ENCODE measurements around the gene DYNC1I1.

Gene DYNC1I1

DNA sequence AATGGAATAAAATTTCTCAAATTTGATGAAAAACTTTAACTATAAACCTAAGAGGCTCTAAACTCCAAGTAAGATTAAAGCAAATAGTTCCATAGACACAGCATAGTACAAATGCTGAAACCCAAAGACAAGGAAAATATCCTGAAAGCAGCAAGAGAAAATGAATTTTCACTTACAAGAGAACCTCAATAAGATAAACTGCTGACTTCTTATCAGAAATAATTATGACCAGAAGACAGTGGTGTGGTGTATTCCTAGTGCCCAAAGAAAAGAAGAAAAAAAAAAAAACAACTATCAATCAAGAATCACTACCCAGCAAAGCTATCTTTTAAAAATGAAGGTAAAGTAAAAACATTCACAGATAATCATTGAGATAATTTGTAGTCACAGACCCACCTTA, 106.3 kb downstream of the DYNC1I1 start:
- Histone ChIP-seq H2AFZ (ENCODE audit: low read depth, low read length) (no peak overlapping the region), H3K36me3 (ENCODE audit: insufficient read depth, low read length) (no peaks in the 10 kb centered on the region), H3K4me1 (ENCODE audit: insufficient read depth, low read length) (no peaks in the 10 kb centered on the region), H3K9me3 (ENCODE audit: low read length) (no peaks in the 10 kb centered on the region), H3K4me3 (ENCODE audit: low read length) (no peak overlapping the region), H3K27me3 (ENCODE audit: insufficient read depth, low read length) (peaks cover 4% of the 10 kb centered on the region)

DNA sequence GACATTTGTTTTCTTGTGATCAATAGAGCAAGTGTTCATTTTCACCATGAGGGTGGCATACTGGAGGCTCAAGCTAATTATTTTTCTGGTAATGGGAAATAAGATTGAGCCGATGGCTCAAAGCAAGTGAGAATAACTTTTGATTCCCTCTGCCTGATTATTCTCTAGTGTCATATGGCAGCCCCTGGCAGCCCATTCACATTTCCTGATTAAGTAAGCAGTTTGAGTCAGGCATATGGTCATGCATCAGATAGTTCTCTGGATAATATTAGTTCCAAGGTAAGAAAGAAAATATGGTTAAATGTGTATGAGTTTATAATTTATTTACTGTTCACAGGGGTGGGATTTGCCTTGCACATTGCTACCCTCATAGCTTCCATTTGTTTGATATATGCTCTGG, 109.2 kb downstream of the DYNC1I1 start:
- Histone ChIP-seq H3K36me3 (ENCODE audit: insufficient read depth, low read length) (no peaks in the 10 kb centered on the region), H3K27me3 (ENCODE audit: insufficient read depth, low read length) (peaks cover 4% of the 10 kb centered on the region), H3K4me1 (ENCODE audit: insufficient read depth, low read length) (no peaks in the 10 kb centered on the region), H2AFZ (ENCODE audit: low read depth, low read length) (no peak overlapping the region), H3K4me3 (ENCODE audit: low read length) (no peak overlapping the region), H3K9me3 (ENCODE audit: low read length) (no peaks in the 10 kb centered on the region)

DNA sequence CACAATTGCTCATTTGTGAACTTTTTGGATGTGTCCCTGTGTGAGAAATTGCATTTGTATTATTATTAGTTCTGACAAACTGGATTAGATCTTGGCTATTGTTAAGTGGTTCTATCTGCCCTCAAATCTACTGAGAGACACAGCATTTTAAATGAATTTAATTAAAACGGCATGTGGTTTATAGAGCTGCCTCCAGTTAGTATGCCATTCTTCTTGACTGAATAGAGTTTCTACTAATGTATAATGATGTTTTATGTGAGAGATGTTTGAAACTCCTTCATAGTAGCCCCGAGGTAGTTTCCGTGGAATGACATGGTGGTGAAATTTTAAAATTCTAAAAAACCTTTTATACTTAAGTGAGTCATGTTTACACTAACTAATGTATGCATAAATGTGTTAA, 110.9 kb downstream of the DYNC1I1 start:
- no peaks in the 10 kb centered on the region for H3K9me3 ChIP-seq (ENCODE audit: low read length)
- H2AFZ ChIP-seq (ENCODE audit: low read depth, low read length): no peak overlapping the region
- H3K4me1 ChIP-seq (ENCODE audit: insufficient read depth, low read length): no peaks in the 10 kb centered on the region
- no peak overlapping the region for H3K4me3 ChIP-seq (ENCODE audit: low read length)
- no peaks in the 10 kb centered on the region for H3K27me3 ChIP-seq (ENCODE audit: insufficient read depth, low read length)
- no peaks in the 10 kb centered on the region for H3K36me3 ChIP-seq (ENCODE audit: insufficient read depth, low read length)

DNA sequence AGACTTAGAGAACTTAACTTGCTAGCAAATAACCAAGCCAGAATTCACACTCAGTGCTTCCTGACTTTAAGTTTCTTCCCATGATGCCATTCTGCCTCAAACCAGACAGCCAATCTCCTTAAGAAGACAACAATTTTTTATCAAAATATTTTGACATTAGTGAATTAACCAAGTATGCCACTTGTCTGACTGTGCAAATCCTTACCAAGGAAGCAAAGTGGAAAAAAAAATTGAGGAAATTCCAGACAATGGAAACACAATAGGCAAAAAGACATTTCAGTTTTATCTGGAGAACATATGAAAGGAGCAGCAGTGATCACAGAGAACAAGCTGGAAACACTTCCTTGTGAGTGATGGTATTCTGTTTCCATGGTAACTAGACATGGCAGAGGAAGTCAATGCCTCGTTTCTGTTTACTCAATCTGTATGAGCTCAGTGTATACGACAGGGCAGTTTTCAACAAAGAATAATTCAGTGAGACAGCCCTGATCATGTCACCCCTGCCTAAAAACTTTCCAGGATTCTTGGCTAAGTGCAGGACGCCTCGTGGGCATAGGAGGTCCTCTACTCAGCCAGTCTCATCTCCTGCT, 114.2 kb downstream of the DYNC1I1 start:
- Histone ChIP-seq H3K4me1 (ENCODE audit: insufficient read depth, low read length) (no peaks in the 10 kb centered on the region), H2AFZ (ENCODE audit: low read depth, low read length) (no peak overlapping the region), H3K4me3 (ENCODE audit: low read length) (no peak overlapping the region), H3K9me3 (ENCODE audit: low read length) (no peaks in the 10 kb centered on the region), H3K36me3 (ENCODE audit: insufficient read depth, low read length) (no peaks in the 10 kb centered on the region), H3K27me3 (ENCODE audit: insufficient read depth, low read length) (no peaks in the 10 kb centered on the region)

DNA sequence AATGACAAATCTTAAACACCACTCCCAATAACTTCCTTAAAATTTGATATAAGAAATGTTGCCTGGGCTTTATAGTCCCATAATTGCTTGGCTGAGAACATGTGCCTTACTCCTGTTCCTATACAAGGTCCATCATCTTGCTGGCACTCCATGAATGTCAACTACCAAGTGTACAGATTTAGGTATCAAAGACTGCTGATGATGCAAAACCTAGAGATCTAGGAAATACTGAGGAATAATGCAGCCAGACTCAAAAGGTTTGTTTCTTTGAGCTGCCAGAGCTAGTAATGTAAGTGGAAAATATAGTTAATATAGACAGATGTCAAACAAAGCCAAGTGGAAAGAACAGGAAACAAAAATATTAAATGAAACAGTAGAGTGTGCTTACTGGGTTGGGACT, 121.1 kb downstream of the DYNC1I1 start:
- H3K4me3 ChIP-seq (ENCODE audit: low read length): no peak overlapping the region
- H3K9me3 ChIP-seq (ENCODE audit: low read length): no peaks in the 10 kb centered on the region
- H3K27me3 ChIP-seq (ENCODE audit: insufficient read depth, low read length): peaks cover 2% of the 10 kb centered on the region
- no peaks in the 10 kb centered on the region for H3K36me3 ChIP-seq (ENCODE audit: insufficient read depth, low read length)
- no peak overlapping the region for H2AFZ ChIP-seq (ENCODE audit: low read depth, low read length)
- H3K4me1 ChIP-seq (ENCODE audit: insufficient read depth, low read length): no peaks in the 10 kb centered on the region

DNA sequence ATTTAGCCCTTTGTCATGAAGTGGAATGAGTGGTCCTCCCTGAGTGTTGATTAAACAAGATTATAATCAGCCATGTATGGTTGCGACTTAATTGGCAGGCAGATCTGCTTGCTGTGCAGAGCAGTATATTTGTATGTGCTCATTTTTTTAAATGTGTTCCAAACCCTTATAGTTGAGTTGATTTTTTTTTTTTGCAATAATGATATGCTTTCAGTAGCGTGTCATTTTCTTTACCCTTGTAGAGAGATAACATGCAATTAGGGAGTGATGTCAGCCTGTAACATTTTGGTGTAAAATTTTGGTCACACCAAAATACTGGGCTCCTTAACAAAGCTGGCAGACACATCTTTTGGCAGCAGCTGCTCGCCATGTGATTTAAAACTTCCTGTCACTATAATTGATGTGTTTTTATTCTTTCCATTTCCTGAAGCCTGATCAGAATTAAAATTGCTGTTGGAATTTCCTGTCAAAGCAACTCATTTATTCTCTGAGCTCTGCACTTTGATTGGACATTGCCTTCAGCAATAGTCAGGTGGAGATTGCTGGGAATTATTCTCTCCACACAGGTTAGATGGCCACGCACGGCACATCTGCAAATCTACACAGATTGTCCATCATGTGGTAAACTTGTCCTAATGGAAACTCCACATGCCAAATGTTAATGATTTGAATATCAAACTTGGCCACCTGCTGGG, 125.3 kb downstream of the DYNC1I1 start:
- H3K36me3 ChIP-seq (ENCODE audit: insufficient read depth, low read length): no peaks in the 10 kb centered on the region
- no peak overlapping the region for H2AFZ ChIP-seq (ENCODE audit: low read depth, low read length)
- no peaks in the 10 kb centered on the region for H3K9me3 ChIP-seq (ENCODE audit: low read length)
- H3K27me3 ChIP-seq (ENCODE audit: insufficient read depth, low read length): peaks cover 2% of the 10 kb centered on the region
- H3K4me3 ChIP-seq (ENCODE audit: low read length): no peak overlapping the region
- no peaks in the 10 kb centered on the region for H3K4me1 ChIP-seq (ENCODE audit: insufficient read depth, low read length)

DNA sequence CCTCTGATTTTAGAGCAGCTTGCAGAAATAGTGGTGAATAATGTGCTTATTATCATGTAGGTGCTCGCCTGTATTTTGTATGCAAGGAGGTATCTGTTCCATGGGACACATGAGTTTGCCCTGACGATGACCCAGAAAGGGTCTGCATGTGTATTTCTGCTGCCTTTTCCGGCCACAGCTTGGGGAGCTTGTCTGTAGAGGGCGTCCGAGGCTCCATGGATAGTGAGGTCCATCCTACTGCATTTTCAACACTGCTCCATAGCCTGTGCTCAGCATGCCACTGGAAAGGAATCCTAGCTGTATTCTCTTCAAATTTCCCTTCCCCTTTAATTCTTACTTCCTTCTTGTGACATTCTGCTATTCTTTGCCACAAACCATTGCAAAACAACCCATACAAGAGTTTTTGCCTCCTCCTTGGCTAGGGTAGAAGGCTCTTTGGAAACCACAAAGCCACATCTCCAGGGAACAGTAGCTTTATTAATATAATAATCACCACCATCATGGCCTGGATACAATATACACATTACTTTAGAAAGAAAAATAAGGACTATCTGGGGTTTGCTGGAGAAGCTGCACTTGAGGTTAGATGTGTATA, 127.7 kb downstream of the DYNC1I1 start:
- Histone ChIP-seq H3K27me3 (ENCODE audit: insufficient read depth, low read length) (peaks cover 2% of the 10 kb centered on the region), H3K4me1 (ENCODE audit: insufficient read depth, low read length) (no peaks in the 10 kb centered on the region), H3K4me3 (ENCODE audit: low read length) (no peak overlapping the region), H2AFZ (ENCODE audit: low read depth, low read length) (no peak overlapping the region), H3K9me3 (ENCODE audit: low read length) (no peaks in the 10 kb centered on the region), H3K36me3 (ENCODE audit: insufficient read depth, low read length) (no peaks in the 10 kb centered on the region)

DNA sequence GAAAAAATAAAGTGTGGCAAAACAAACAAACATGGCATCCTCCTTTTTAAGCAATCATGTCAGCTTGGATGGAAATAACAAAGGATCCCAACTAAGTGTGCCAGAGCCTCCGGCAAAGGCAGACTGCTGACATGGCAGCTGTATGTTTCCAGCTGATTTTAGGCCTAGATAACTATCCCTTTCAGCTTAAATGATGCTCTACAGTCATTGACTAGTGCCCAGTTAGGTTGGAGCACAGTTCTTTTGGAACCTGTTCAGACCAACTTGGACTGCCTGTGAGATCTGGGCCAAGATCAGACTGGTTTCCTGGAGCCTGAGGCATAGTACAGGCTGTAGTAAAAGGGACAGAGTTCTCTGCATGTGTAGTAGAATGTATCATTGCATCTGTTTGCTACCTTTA, 128.7 kb downstream of the DYNC1I1 start:
- Histone ChIP-seq H3K27me3 (ENCODE audit: insufficient read depth, low read length) (peaks cover 2% of the 10 kb centered on the region), H3K36me3 (ENCODE audit: insufficient read depth, low read length) (no peaks in the 10 kb centered on the region), H3K9me3 (ENCODE audit: low read length) (no peaks in the 10 kb centered on the region), H3K4me1 (ENCODE audit: insufficient read depth, low read length) (no peaks in the 10 kb centered on the region), H3K4me3 (ENCODE audit: low read length) (no peak overlapping the region), H2AFZ (ENCODE audit: low read depth, low read length) (no peak overlapping the region)

DNA sequence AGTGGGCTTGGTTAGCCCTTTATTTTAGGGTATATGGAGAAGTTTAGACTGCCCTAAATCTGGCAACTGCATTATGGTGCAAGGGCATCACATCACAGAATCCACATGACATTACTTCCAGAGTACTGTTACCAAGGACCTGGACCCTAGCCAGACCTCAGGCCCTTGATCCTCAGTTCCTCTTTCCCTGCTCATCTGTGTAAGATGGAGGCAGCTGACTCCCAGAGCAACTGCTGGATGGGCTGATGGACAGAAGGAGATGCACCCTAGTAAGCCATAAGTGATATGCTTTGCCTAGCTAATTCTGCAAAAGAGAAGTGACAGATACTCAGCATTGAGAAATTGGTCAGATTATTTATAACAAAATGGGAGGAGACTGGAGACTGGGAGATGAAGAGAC, 131.7 kb downstream of the DYNC1I1 start:
- Histone ChIP-seq H3K4me1 (ENCODE audit: insufficient read depth, low read length) (no peaks in the 10 kb centered on the region), H3K27me3 (ENCODE audit: insufficient read depth, low read length) (peaks cover 6% of the 10 kb centered on the region), H3K36me3 (ENCODE audit: insufficient read depth, low read length) (no peaks in the 10 kb centered on the region), H3K4me3 (ENCODE audit: low read length) (no peak overlapping the region), H3K9me3 (ENCODE audit: low read length) (no peaks in the 10 kb centered on the region), H2AFZ (ENCODE audit: low read depth, low read length) (no peak overlapping the region)

DNA sequence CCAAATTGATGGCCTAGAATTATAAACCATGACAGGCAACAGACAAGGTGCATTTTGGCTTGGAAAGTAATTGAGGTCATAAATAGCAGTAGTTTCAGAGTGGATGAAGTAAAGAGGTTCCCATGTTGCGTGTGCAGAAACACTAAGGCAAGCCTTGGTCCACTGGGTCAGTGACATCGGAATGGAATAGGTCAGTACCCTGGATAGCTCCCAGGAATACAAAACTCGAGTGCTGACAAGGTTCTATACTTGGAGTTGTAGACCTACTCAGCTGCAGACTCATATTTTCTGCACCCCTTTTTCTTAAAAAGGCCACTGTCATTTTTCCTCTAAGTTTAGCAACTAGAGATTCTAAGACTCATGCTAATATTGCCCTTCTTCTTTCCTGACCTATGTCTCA, 132.8 kb downstream of the DYNC1I1 start:
- Histone ChIP-seq H3K4me3 (ENCODE audit: low read length) (no peak overlapping the region), H2AFZ (ENCODE audit: low read depth, low read length) (no peak overlapping the region), H3K4me1 (ENCODE audit: insufficient read depth, low read length) (no peaks in the 10 kb centered on the region), H3K36me3 (ENCODE audit: insufficient read depth, low read length) (no peaks in the 10 kb centered on the region), H3K27me3 (ENCODE audit: insufficient read depth, low read length) (peaks cover 6% of the 10 kb centered on the region), H3K9me3 (ENCODE audit: low read length) (no peaks in the 10 kb centered on the region)

DNA sequence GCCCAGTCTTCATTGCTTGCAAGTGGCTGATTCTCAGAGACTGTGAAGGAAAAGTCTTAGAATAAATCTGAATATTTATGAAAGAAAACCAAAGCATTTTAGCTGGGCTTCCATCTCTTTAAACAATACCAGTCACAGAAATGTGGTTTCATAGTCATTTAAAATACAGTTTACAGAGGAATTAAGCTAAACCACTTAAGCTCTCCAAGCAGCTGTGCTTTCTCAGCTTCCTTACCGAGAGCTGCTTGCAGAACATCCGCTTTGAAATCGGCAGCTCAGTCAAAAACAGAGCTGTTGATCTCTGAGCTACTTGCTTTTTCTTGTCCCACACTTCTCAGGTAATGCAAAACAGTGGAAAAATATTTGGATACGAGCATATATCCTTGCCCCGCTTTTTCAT, 134.5 kb downstream of the DYNC1I1 start:
- Histone ChIP-seq H2AFZ (ENCODE audit: low read depth, low read length) (no peak overlapping the region), H3K9me3 (ENCODE audit: low read length) (no peaks in the 10 kb centered on the region), H3K4me3 (ENCODE audit: low read length) (no peak overlapping the region), H3K27me3 (ENCODE audit: insufficient read depth, low read length) (peaks cover 9% of the 10 kb centered on the region), H3K4me1 (ENCODE audit: insufficient read depth, low read length) (no peaks in the 10 kb centered on the region), H3K36me3 (ENCODE audit: insufficient read depth, low read length) (no peaks in the 10 kb centered on the region)

DNA sequence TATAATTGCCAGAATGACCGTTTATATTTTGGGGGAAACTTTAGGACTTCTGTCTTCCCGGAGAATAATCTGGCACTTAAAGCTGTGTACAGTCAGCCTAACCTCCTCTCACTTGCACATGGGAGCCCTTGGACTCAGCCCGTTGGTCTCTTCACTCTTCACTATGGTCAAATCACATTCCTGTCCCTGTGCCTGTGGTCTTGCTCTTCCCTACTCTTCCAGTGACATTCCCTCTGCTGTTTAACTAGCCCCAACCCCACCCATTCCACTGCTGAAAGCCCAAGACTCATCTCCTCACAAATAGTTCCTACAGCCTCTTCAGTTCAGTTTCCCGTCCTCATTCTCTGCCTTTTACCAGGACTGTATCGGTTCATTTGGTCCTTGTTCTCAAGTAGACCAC, 135.0 kb downstream of the DYNC1I1 start:
- Histone ChIP-seq H3K27me3 (ENCODE audit: insufficient read depth, low read length) (peaks cover 9% of the 10 kb centered on the region), H3K36me3 (ENCODE audit: insufficient read depth, low read length) (no peaks in the 10 kb centered on the region), H3K4me1 (ENCODE audit: insufficient read depth, low read length) (no peaks in the 10 kb centered on the region), H3K4me3 (ENCODE audit: low read length) (no peak overlapping the region), H2AFZ (ENCODE audit: low read depth, low read length) (no peak overlapping the region), H3K9me3 (ENCODE audit: low read length) (no peaks in the 10 kb centered on the region)

DNA sequence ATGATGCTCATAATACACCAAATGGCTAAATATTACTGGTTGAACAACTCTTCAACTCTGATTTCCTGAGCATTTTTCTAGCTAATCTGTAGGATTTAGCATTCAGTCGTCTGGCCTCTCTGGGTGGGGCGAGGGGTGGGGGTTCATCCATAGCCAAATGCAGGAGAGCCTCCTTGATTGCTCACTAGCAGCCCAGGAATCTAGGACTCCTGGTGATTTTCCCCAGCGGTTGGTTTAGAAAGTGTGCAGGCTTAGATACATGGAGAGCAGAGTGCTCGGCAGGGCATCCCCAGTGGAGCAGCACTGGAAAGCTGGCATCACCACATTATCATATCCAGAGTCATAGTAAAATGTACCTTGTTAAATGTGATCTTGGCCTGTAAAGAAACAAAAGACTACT, 136.1 kb downstream of the DYNC1I1 start:
- no peak overlapping the region for H3K4me3 ChIP-seq (ENCODE audit: low read length)
- no peaks in the 10 kb centered on the region for H3K4me1 ChIP-seq (ENCODE audit: insufficient read depth, low read length)
- no peaks in the 10 kb centered on the region for H3K9me3 ChIP-seq (ENCODE audit: low read length)
- H3K27me3 ChIP-seq (ENCODE audit: insufficient read depth, low read length): peaks cover 12% of the 10 kb centered on the region
- no peaks in the 10 kb centered on the region for H3K36me3 ChIP-seq (ENCODE audit: insufficient read depth, low read length)
- H2AFZ ChIP-seq (ENCODE audit: low read depth, low read length): no peak overlapping the region
